ENCODE measurements around the gene BASP1.

The BASP1 gene

DNA sequence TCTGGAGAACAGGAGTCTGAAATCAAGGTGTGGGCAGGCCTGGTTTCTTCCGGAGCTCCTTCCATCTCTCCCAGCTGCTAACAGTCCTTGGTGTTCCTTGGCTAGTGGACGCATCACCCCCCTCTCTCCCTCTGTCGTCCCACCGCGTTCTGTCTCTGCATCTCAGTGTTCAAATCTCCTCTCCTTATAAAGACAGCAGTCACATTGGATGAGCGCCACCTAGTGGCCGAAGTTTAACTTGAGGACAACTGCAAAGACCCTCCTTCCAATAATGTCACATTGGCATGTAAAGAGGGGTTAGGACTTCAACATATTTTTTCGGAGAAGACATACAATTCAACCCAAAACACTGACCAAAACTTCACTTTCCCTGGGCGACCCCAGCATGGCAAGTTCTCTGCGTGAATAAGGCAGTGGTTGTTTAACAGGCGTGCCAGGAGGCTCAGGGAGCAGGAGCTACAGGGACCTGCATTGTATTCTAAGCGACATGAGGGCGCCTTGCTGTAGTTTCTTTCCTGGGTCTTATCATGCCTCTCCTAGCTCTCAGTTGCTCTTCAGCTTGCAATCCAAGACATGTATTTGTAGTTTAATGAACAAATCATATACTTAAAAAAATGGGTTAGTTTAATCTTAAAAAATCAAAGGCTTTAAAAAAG, 27.9 kb upstream of the BASP1 start (continued):
- TF ChIP-seq, protein P1, sequence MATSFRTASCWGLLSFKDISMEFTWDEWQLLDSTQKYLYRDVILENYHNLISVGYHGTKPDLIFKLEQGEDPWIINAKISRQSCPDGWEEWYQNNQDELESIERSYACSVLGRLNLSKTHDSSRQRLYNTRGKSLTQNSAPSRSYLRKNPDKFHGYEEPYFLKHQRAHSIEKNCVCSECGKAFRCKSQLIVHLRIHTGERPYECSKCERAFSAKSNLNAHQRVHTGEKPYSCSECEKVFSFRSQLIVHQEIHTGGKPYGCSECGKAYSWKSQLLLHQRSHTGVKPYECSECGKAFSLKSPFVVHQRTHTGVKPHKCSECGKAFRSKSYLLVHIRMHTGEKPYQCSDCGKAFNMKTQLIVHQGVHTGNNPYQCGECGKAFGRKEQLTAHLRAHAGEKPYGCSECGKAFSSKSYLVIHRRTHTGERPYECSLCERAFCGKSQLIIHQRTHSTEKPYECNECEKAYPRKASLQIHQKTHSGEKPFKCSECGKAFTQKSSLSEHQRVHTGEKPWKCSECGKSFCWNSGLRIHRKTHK (tag by site-specific recombination; IDR thresholded peaks at IDR 0.05), result no peak
- TF ChIP-seq ZNF792 (tag by site-specific recombination; IDR thresholded peaks at IDR 0.05) (no peak), ZBTB17 (tag by site-specific recombination; IDR thresholded peaks at IDR 0.05) (peak; percentile 39; the same call in 1 of the 2 replicates), ZNF555 (tag by site-specific recombination; conservative IDR thresholded peaks at IDR 0.05) (no peak), ZNF776 (tag by site-specific recombination; IDR thresholded peaks at IDR 0.05; ENCODE audit: borderline replicate concordance) (no peak), SETDB1 (IDR thresholded peaks at IDR 0.05; ENCODE audit: insufficient read length, low read length) (peak; percentile 39), ZNF701 (tag by site-specific recombination; IDR thresholded peaks at IDR 0.05) (no peak), TRIM28 (IDR thresholded peaks at IDR 0.05; ENCODE audit: borderline replicate concordance, low read length) (0 out of 2 replicates have a peak, but pooled peaks have one; percentile 21), ZNF514 (tag by site-specific recombination; IDR thresholded peaks at IDR 0.05) (no peak), ZNF610 (tag by site-specific recombination; IDR thresholded peaks at IDR 0.05; ENCODE audit: borderline replicate concordance) (no peak), ZNF155 (tag by site-specific recombination; IDR thresholded peaks at IDR 0.05) (no peak), ZNF549 (tag by site-specific recombination; IDR thresholded peaks at IDR 0.05) (no peak), FEZF1 (tag by site-specific recombination; IDR thresholded peaks at IDR 0.05) (no peak), SP7 (tag by site-specific recombination; IDR thresholded peaks at IDR 0.05) (peak; percentile 34), ZNF510 (tag by site-specific recombination; IDR thresholded peaks at IDR 0.05; ENCODE audit: insufficient replicate concordance) (no peak), HOXA7 (CRISPR knock-in tag; IDR thresholded peaks at IDR 0.05; ENCODE audit: borderline replicate concordance) (no peak), GLI2 (tag by site-specific recombination; IDR thresholded peaks at IDR 0.05; ENCODE audit: borderline replicate concordance, low read depth) (no peak), KLF16 (tag by site-specific recombination; IDR thresholded peaks at IDR 0.05) (no peak), GLIS1 (tag by site-specific recombination; IDR thresholded peaks at IDR 0.05) (no peak), KLF8 (tag by site-specific recombination; IDR thresholded peaks at IDR 0.05) (no peak), ZNF112 (tag by site-specific recombination; IDR thresholded peaks at IDR 0.05) (no peak), ZSCAN30 (tag by site-specific recombination; IDR thresholded peaks at IDR 0.05) (0 out of 2 replicates have a peak, but pooled peaks have one; percentile 15), ZNF221 (tag by site-specific recombination; IDR thresholded peaks at IDR 0.05; ENCODE audit: borderline replicate concordance) (no peak)
- TF ChIP-seq, protein P2, sequence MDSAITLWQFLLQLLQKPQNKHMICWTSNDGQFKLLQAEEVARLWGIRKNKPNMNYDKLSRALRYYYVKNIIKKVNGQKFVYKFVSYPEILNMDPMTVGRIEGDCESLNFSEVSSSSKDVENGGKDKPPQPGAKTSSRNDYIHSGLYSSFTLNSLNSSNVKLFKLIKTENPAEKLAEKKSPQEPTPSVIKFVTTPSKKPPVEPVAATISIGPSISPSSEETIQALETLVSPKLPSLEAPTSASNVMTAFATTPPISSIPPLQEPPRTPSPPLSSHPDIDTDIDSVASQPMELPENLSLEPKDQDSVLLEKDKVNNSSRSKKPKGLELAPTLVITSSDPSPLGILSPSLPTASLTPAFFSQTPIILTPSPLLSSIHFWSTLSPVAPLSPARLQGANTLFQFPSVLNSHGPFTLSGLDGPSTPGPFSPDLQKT (IDR thresholded peaks at IDR 0.05; ENCODE audit: borderline replicate concordance, low read depth, low read length), result no peak
- TF ChIP-seq, protein P3, sequence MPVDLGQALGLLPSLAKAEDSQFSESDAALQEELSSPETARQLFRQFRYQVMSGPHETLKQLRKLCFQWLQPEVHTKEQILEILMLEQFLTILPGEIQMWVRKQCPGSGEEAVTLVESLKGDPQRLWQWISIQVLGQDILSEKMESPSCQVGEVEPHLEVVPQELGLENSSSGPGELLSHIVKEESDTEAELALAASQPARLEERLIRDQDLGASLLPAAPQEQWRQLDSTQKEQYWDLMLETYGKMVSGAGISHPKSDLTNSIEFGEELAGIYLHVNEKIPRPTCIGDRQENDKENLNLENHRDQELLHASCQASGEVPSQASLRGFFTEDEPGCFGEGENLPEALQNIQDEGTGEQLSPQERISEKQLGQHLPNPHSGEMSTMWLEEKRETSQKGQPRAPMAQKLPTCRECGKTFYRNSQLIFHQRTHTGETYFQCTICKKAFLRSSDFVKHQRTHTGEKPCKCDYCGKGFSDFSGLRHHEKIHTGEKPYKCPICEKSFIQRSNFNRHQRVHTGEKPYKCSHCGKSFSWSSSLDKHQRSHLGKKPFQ (tag by site-specific recombination; IDR thresholded peaks at IDR 0.05), result no peak
- TF ChIP-seq, protein P4, sequence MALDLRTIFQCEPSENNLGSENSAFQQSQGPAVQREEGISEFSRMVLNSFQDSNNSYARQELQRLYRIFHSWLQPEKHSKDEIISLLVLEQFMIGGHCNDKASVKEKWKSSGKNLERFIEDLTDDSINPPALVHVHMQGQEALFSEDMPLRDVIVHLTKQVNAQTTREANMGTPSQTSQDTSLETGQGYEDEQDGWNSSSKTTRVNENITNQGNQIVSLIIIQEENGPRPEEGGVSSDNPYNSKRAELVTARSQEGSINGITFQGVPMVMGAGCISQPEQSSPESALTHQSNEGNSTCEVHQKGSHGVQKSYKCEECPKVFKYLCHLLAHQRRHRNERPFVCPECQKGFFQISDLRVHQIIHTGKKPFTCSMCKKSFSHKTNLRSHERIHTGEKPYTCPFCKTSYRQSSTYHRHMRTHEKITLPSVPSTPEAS (tag by site-specific recombination; IDR thresholded peaks at IDR 0.05), result no peak
- TF ChIP-seq, protein P5, sequence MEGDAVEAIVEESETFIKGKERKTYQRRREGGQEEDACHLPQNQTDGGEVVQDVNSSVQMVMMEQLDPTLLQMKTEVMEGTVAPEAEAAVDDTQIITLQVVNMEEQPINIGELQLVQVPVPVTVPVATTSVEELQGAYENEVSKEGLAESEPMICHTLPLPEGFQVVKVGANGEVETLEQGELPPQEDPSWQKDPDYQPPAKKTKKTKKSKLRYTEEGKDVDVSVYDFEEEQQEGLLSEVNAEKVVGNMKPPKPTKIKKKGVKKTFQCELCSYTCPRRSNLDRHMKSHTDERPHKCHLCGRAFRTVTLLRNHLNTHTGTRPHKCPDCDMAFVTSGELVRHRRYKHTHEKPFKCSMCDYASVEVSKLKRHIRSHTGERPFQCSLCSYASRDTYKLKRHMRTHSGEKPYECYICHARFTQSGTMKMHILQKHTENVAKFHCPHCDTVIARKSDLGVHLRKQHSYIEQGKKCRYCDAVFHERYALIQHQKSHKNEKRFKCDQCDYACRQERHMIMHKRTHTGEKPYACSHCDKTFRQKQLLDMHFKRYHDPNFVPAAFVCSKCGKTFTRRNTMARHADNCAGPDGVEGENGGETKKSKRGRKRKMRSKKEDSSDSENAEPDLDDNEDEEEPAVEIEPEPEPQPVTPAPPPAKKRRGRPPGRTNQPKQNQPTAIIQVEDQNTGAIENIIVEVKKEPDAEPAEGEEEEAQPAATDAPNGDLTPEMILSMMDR (tag by site-specific recombination; IDR thresholded peaks at IDR 0.05), result peak; percentile 76
- TF ChIP-seq, protein P6, sequence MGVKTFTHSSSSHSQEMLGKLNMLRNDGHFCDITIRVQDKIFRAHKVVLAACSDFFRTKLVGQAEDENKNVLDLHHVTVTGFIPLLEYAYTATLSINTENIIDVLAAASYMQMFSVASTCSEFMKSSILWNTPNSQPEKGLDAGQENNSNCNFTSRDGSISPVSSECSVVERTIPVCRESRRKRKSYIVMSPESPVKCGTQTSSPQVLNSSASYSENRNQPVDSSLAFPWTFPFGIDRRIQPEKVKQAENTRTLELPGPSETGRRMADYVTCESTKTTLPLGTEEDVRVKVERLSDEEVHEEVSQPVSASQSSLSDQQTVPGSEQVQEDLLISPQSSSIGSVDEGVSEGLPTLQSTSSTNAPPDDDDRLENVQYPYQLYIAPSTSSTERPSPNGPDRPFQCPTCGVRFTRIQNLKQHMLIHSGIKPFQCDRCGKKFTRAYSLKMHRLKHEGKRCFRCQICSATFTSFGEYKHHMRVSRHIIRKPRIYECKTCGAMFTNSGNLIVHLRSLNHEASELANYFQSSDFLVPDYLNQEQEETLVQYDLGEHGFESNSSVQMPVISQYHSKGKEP (tag by site-specific recombination; IDR thresholded peaks at IDR 0.05), result no peak
- TF ChIP-seq, protein P7, sequence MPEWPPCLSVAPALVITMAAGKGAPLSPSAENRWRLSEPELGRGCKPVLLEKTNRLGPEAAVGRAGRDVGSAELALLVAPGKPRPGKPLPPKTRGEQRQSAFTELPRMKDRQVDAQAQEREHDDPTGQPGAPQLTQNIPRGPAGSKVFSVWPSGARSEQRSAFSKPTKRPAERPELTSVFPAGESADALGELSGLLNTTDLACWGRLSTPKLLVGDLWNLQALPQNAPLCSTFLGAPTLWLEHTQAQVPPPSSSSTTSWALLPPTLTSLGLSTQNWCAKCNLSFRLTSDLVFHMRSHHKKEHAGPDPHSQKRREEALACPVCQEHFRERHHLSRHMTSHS (tag by site-specific recombination; IDR thresholded peaks at IDR 0.05), result no peak

Measured in HEK293 (cell line).